Loucy (cell line): ENCODE results near the gene MTHFD2L.

Source experiments
- EZH2phosphoT487 ChIP-seq: fragments of 200-600 bp; IDR thresholded peaks from 2 replicates; pipeline ENCODE4 v1.6.1; 2018; ENCODE audit warnings: antibody characterized with exemption, mild to moderate bottlenecking, moderate library complexity, borderline replicate concordance
- TF ChIP-seq, protein P1 (sequence below): fragments of 200-600 bp; sonication (generic); conservative IDR thresholded peaks from 2 replicates; pipeline ENCODE4 v1.5.1; 2014; ENCODE audit warnings: mild to moderate bottlenecking, antibody characterized with exemption, low read length

- TF ChIP-seq, protein P1, sequence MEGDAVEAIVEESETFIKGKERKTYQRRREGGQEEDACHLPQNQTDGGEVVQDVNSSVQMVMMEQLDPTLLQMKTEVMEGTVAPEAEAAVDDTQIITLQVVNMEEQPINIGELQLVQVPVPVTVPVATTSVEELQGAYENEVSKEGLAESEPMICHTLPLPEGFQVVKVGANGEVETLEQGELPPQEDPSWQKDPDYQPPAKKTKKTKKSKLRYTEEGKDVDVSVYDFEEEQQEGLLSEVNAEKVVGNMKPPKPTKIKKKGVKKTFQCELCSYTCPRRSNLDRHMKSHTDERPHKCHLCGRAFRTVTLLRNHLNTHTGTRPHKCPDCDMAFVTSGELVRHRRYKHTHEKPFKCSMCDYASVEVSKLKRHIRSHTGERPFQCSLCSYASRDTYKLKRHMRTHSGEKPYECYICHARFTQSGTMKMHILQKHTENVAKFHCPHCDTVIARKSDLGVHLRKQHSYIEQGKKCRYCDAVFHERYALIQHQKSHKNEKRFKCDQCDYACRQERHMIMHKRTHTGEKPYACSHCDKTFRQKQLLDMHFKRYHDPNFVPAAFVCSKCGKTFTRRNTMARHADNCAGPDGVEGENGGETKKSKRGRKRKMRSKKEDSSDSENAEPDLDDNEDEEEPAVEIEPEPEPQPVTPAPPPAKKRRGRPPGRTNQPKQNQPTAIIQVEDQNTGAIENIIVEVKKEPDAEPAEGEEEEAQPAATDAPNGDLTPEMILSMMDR = no peak
- TF ChIP-seq EZH2phosphoT487 = no peak
Measured at GRCh38 chr4:74315376-74315775, 157.5 kb downstream of the MTHFD2L start.
